Esophagus (tissue), 2 donors: ENCODE results near the gene TNFRSF1A. TPM values are rescaled to one million over a fixed set of nuclear protein-coding genes. Genes with fewer than 3 reads are reported as not detected.

ENCODE experiments used
- H3K27ac ChIP-seq, 2 donors: one replicate each; pipeline ENCODE4 v1.5.1; 2013; ENCODE audit warnings: low read depth in 2 of 2, mild to moderate bottlenecking in 2 of 2, inconsistent platforms in 1 of 2, low read length in 1 of 2, moderate library complexity in 1 of 2
- H3K27me3 ChIP-seq, 2 donors: one replicate each; pipeline ENCODE4 v1.6.1; 2013; ENCODE audit warnings: low read length in 2 of 2, control low read depth in 1 of 2, mild to moderate bottlenecking in 1 of 2; ENCODE audit not compliant: insufficient read depth in 2 of 2, control insufficient read depth in 1 of 2
- H3K36me3 ChIP-seq, 2 donors: one replicate each; pipeline ENCODE4 v1.6.1; 2013; ENCODE audit warnings: low read length in 1 of 2; ENCODE audit not compliant: control insufficient read depth in 2 of 2, insufficient read depth in 2 of 2
- H3K4me1 ChIP-seq, 2 donors: one replicate each; pipeline ENCODE4 v1.6.1; 2013; ENCODE audit warnings: low read length in 1 of 2; ENCODE audit not compliant: control insufficient read depth in 2 of 2, insufficient read depth in 2 of 2
- H3K4me3 ChIP-seq, 2 donors: one replicate each; pipeline ENCODE4 v1.5.1; 2013; ENCODE audit warnings: low read length in 2 of 2, mild to moderate bottlenecking in 2 of 2, low read depth in 1 of 2, moderate library complexity in 1 of 2
- H3K9me3 ChIP-seq, 2 donors: one replicate each; pipeline ENCODE4 v1.6.1; 2013; ENCODE audit warnings: mild to moderate bottlenecking in 2 of 2, low read depth in 1 of 2, low read length in 1 of 2, moderate library complexity in 1 of 2; ENCODE audit not compliant: control insufficient read depth in 2 of 2, insufficient read depth in 1 of 2
- WGBS, 2 donors: extraction: QIAGEN DNeasy Blood & Tissue Kit; methylation state at CpG; one replicate each; pipeline ENCODE4 v1.1.7; 2013; 5-methylcytosine and 5-hydroxymethylcytosine counted together
- polyA plus RNA-seq, 2 donors: library from polyadenylated mRNA; stranded (reverse); fragments of 200-250 nt; gene quantifications; one replicate each; pipeline ENCODE4 v1.2.3, GENCODE V29; 2013
- donor health status: healthy with polysubstance abuse.
- donor health status: Bipolar disorder and iron deficiency.

Gene TNFRSF1A
- polyA plus RNA-seq, 2 donors, result 41.7 to 71.4 TPM

GRCh38 chr12:6333029-6333428, 8.8 kb downstream of the TNFRSF1A start:
- Histone ChIP-seq H3K4me3 (no peak overlapping the region), H3K27ac (peak overlapping the region; percentile 89 to 92), H3K27me3 (no peaks in the 10 kb centered on the region), H3K36me3 (peaks cover 20 to 49% of the 10 kb centered on the region in 2 donors), H3K4me1 (peaks cover 10 to 35% of the 10 kb centered on the region in 2 donors), H3K9me3 (no peaks in the 10 kb centered on the region)
- WGBS, 2 donors, result 60 to 66% methylated on average over 9 of the region's 9 CpGs

GRCh38 chr12:6332459-6332858, 9.4 kb downstream of the TNFRSF1A start:
- H3K27me3 ChIP-seq, result no peaks in the 10 kb centered on the region
- H3K36me3 ChIP-seq, result peaks cover 20 to 54% of the 10 kb centered on the region in 2 donors
- peaks cover 10 to 34% of the 10 kb centered on the region in 2 donors for H3K4me1 ChIP-seq
- no peaks in the 10 kb centered on the region for H3K9me3 ChIP-seq
- 44 to 47% methylated on average over 4 of the region's 4 CpGs for WGBS, 2 donors
- no peak overlapping the region for H3K4me3 ChIP-seq
- H3K27ac ChIP-seq, result peak overlapping the region; percentile 89 to 92

GRCh38 chr12:6330999-6331714, 10.7 kb downstream of the TNFRSF1A start:
- Histone ChIP-seq H3K27ac (peak overlapping the region; percentile 15 to 38), H3K4me1 (peaks cover 3 to 23% of the 10 kb centered on the region in 2 donors), H3K36me3 (peaks cover 20 to 62% of the 10 kb centered on the region in 2 donors), H3K4me3 (no peak overlapping the region), H3K9me3 (no peaks in the 10 kb centered on the region), H3K27me3 (no peaks in the 10 kb centered on the region)
- 68 to 75% methylated on average over 4 of the region's 4 CpGs for WGBS, 2 donors

GRCh38 chr12:6330192-6330591, 11.7 kb downstream of the TNFRSF1A start:
- H3K36me3 ChIP-seq, result peaks cover 20 to 62% of the 10 kb centered on the region in 2 donors
- no peak overlapping the region for H3K4me3 ChIP-seq
- peaks cover 3 to 21% of the 10 kb centered on the region in 2 donors for H3K4me1 ChIP-seq
- no peaks in the 10 kb centered on the region for H3K27me3 ChIP-seq
- H3K9me3 ChIP-seq, result no peaks in the 10 kb centered on the region
- H3K27ac ChIP-seq, result peak overlapping the region in 1 of 2 donors; percentile 69
- 58 to 73% methylated on average over 5 of the region's 5 CpGs for WGBS, 2 donors

GRCh38 chr12:6329703-6330064, 12.2 kb downstream of the TNFRSF1A start:
- 80 to 82% methylated on average over 15 of the region's 15 CpGs for WGBS, 2 donors
- Histone ChIP-seq H3K4me1 (peaks cover 3 to 18% of the 10 kb centered on the region in 2 donors), H3K4me3 (no peak overlapping the region), H3K36me3 (peaks cover 20 to 61% of the 10 kb centered on the region in 2 donors), H3K27me3 (no peaks in the 10 kb centered on the region), H3K9me3 (no peaks in the 10 kb centered on the region), H3K27ac (peak overlapping the region in 1 of 2 donors; percentile 45)

- Histone ChIP-seq H3K4me1 (peaks cover 3 to 19% of the 10 kb centered on the region in 2 donors), H3K9me3 (no peaks in the 10 kb centered on the region), H3K36me3 (peaks cover 19 to 60% of the 10 kb centered on the region in 2 donors), H3K27me3 (no peaks in the 10 kb centered on the region), H3K27ac (no peak overlapping the region), H3K4me3 (no peak overlapping the region)
- 87% methylated on average over 75 of the region's 75 CpGs for WGBS, 2 donors
Observed at GRCh38 chr12:6328945-6329702, 12.8 kb downstream of the TNFRSF1A start.

- peaks cover 5 to 21% of the 10 kb centered on the region in 2 donors for H3K4me1 ChIP-seq
- 80 to 82% methylated on average over 10 of the region's 10 CpGs for WGBS, 2 donors
- no peak overlapping the region for H3K4me3 ChIP-seq
- H3K9me3 ChIP-seq, result no peaks in the 10 kb centered on the region
- H3K27me3 ChIP-seq, result no peaks in the 10 kb centered on the region
- peak overlapping the region; percentile 27 to 50 for H3K27ac ChIP-seq
- peaks cover 11 to 54% of the 10 kb centered on the region in 2 donors for H3K36me3 ChIP-seq
Observed at GRCh38 chr12:6328045-6328779, 13.7 kb downstream of the TNFRSF1A start.

- Histone ChIP-seq H3K9me3 (no peaks in the 10 kb centered on the region), H3K4me3 (no peak overlapping the region)
Observed at GRCh38 chr12:6327229-6328041, 14.4 kb downstream of the TNFRSF1A start.

More at GRCh38 chr12:6327229-6328041, 14.4 kb downstream of the TNFRSF1A start:
- Histone ChIP-seq H3K4me1 (peaks cover 2 to 16% of the 10 kb centered on the region in 2 donors), H3K36me3 (peaks cover 6 to 48% of the 10 kb centered on the region in 2 donors), H3K27me3 (no peaks in the 10 kb centered on the region), H3K27ac (peak overlapping the region; percentile 11 to 32)
- 63 to 68% methylated on average over 33 of the region's 33 CpGs for WGBS, 2 donors
